HG03439 (cell line): ENCODE measurements around the gene BCKDHA.
"Not testable (repeated sequence)": the region's sequence is repeated elsewhere in the genome, so short reads cannot be mapped to it uniquely, and the experiment has no call there.

Source experiments
- ATAC-seq: cut with Tn5 transposase; IDR thresholded peaks from one replicate; pipeline ENCODE4 v1.9.1; 2021; ENCODE audit warnings: mild to moderate bottlenecking, moderate library complexity; ENCODE audit not compliant: unreplicated experiment

BCKDHA gene

GRCh38 chr19:41424335-41425173 lies 26.9 kb downstream of the BCKDHA start:
- no peak for ATAC-seq

- no peak for ATAC-seq
Measured at GRCh38 chr19:41425174-41426115, 27.8 kb downstream of the BCKDHA start.

GRCh38 chr19:41426116-41426841 lies 28.7 kb downstream of the BCKDHA start:
- no peak for ATAC-seq

- ATAC-seq = no peak
Measured at GRCh38 chr19:41426952-41427646, 29.5 kb downstream of the BCKDHA start, which contains the start of gene B3GNT8. Gene B3GNT8, minus strand, starts transcription at chr19:41427374. Its CDS starts 596 bp downstream, at chr19:41426778.

- ATAC-seq = no peak
Measured at GRCh38 chr19:41427647-41428480, 30.2 kb downstream of the BCKDHA start.

- no peak for ATAC-seq
Measured at GRCh38 chr19:41428481-41428859, 30.9 kb downstream of the BCKDHA start.

GRCh38 chr19:41430922-41431321 lies 33.3 kb downstream of the BCKDHA start:
- no peak for ATAC-seq

- ATAC-seq = no peak
Measured at GRCh38 chr19:41431426-41432386, 34.1 kb downstream of the BCKDHA start.

- ATAC-seq = no peak
Measured at GRCh38 chr19:41433171-41433570, 35.6 kb downstream of the BCKDHA start.

- no peak for ATAC-seq
Measured at GRCh38 chr19:41434450-41434849, 36.8 kb downstream of the BCKDHA start.

- not testable (repeated sequence) for ATAC-seq
Measured at GRCh38 chr19:41435376-41435775, 37.8 kb downstream of the BCKDHA start.

GRCh38 chr19:41435936-41436673 lies 38.5 kb downstream of the BCKDHA start:
- ATAC-seq = no peak

- no peak for ATAC-seq
Measured at GRCh38 chr19:41436674-41436951, 39.0 kb downstream of the BCKDHA start.

- ATAC-seq = no peak
Measured at GRCh38 chr19:41437944-41438574, 40.4 kb downstream of the BCKDHA start.

GRCh38 chr19:41439441-41440222 lies 42.0 kb downstream of the BCKDHA start, which contains the start of gene DMAC2:
Gene DMAC2, minus strand, starts transcription at chr19:41439912. Its CDS starts 13 bp downstream, at chr19:41439899.
- ATAC-seq = peak; percentile 90

GRCh38 chr19:41441321-41441945 lies 43.8 kb downstream of the BCKDHA start:
- no peak for ATAC-seq
